Measurements from ENCODE around the gene FAM193B. TPM values are rescaled to one million over a fixed set of nuclear protein-coding genes. Genes with fewer than 3 reads are reported as not detected.

FAM193B gene
- total RNA-seq, 2 experiments from 2014 or later, result 95.8 to 105 TPM

DNA sequence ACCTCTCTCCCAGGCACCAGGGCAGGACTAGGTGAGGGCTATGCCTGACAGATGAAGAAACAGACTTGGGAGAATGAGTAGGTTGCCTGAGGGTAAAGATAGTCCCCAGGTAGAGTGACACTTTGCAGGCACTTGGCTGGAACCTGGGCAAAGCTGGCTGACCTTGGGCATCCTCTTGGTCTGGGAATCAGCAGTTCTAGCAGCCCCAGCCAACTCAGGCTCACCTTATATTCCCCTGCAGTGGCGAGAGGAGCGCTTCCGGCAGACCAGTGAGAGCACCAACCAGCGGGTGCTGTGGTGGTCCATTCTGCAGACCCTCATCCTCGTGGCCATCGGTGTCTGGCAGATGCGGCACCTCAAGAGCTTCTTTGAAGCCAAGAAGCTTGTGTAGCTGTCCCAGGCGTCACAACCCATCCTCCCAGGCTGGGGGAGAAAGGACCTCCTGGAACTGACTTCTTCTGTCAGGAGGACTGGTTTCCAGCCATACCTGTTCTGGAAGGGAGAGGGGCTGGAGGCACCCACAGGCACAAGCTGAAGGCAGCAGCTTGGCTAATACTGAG is 40.7 kb upstream of the FAM193B start:
- Mint-ChIP-seq H3K4me1 (ENCODE audit: low read depth) (peaks cover 35% of the 10 kb centered on the region), H3K36me3 (ENCODE audit: low read depth) (peaks cover 41% of the 10 kb centered on the region), H3K27ac (no peak overlapping the region), H3K27me3 (ENCODE audit: low read depth) (peaks cover 5% of the 10 kb centered on the region), H3K9me3 (ENCODE audit: insufficient read depth) (no peaks in the 10 kb centered on the region), H3K4me3 (no peak overlapping the region)
- ATAC-seq (no peak), DNase-seq (no peak)
- POLR2A ChIA-PET, result no interaction called here
- CTCF ChIA-PET, result no interaction called here

GRCh38 chr5:177594071-177594470 is 39.7 kb upstream of the FAM193B start:
- ChIA-PET CTCF (no interaction called here), POLR2A (no interaction called here)
- ATAC-seq, result no peak
- H3K4me3 Mint-ChIP-seq, result no peak overlapping the region
- H3K4me1 Mint-ChIP-seq (ENCODE audit: low read depth), result peaks cover 32% of the 10 kb centered on the region
- H3K9me3 Mint-ChIP-seq (ENCODE audit: insufficient read depth), result no peaks in the 10 kb centered on the region
- DNase-seq, result no peak
- H3K27me3 Mint-ChIP-seq (ENCODE audit: low read depth), result peaks cover 11% of the 10 kb centered on the region
- H3K27ac Mint-ChIP-seq, result no peak overlapping the region
- H3K36me3 Mint-ChIP-seq (ENCODE audit: low read depth), result peaks cover 41% of the 10 kb centered on the region

- peaks cover 28% of the 10 kb centered on the region for H3K4me1 Mint-ChIP-seq (ENCODE audit: low read depth)
- peaks cover 15% of the 10 kb centered on the region for H3K27me3 Mint-ChIP-seq (ENCODE audit: low read depth)
- H3K4me3 Mint-ChIP-seq, result peak overlapping the region; percentile 96
- no peaks in the 10 kb centered on the region for H3K9me3 Mint-ChIP-seq (ENCODE audit: insufficient read depth)
- POLR2A ChIA-PET, result interaction anchor here (1.5 kb wide), 1 partner anchor 611 kb away, joined by 4 read pairs; the partner anchor contains the start of gene HNRNPAB
- H3K27ac Mint-ChIP-seq, result peak overlapping the region; percentile 48
- ATAC-seq, result no peak
- CTCF ChIA-PET, result interaction anchor here (0.8 to 1.4 kb wide), 2 partner anchors 32 to 93 kb away, joined by 3 read pairs; no protein-coding TSS in a partner anchor
- H3K36me3 Mint-ChIP-seq (ENCODE audit: low read depth), result peaks cover 41% of the 10 kb centered on the region
- no peak for DNase-seq
Observed at GRCh38 chr5:177593511-177593910, 39.1 kb upstream of the FAM193B start.

- ATAC-seq, result no peak
- H3K36me3 Mint-ChIP-seq (ENCODE audit: low read depth), result peaks cover 41% of the 10 kb centered on the region
Observed at GRCh38 chr5:177592905-177593304, 38.5 kb upstream of the FAM193B start.

GRCh38 chr5:177592010-177592834 is 37.9 kb upstream of the FAM193B start, which contains the start of gene TMED9:
TMED9 (plus strand) TSS chr5:177592203; CDS start chr5:177592215, 12 bp downstream.
- CTCF ChIA-PET, result interaction anchor here (1.0 to 1.6 kb wide), 3 partner anchors 15 to 201 kb away, joined by 3 read pairs; no protein-coding TSS in a partner anchor

More at GRCh38 chr5:177592905-177593304, 38.5 kb upstream of the FAM193B start:
- H3K27ac Mint-ChIP-seq, result peak overlapping the region; percentile 97
- ChIA-PET POLR2A (interaction anchor here (1.4 to 1.5 kb wide), 2 partner anchors 13 to 612 kb away, joined by 4 read pairs; partner anchors contain the start of gene HNRNPAB), CTCF (interaction anchor here (0.8 to 1.6 kb wide), 3 partner anchors 32 to 202 kb away, joined by 3 read pairs; no protein-coding TSS in a partner anchor)
- DNase-seq, result no peak
- no peaks in the 10 kb centered on the region for H3K9me3 Mint-ChIP-seq (ENCODE audit: insufficient read depth)
- H3K27me3 Mint-ChIP-seq (ENCODE audit: low read depth), result peaks cover 21% of the 10 kb centered on the region
- H3K4me3 Mint-ChIP-seq, result peak overlapping the region; percentile 96
- peaks cover 24% of the 10 kb centered on the region for H3K4me1 Mint-ChIP-seq (ENCODE audit: low read depth)

DNA sequence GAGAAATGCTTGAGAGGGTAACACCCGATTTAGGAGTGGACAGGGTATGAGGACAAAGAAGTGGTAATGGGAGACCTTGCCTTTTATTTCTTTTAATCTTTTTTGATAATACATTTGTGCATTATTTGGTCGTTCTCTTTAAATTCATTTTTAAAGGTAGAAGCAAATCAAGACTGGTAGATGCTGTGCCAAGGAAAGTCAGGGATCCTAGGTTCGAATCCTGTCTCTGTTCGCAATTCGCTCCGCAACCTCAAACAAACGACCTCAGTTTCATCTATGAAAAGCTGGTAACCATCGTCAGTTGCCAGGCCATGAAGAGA is 37.3 kb upstream of the FAM193B start:
- H3K36me3 Mint-ChIP-seq (ENCODE audit: low read depth), result peaks cover 35% of the 10 kb centered on the region
- peak overlapping the region; percentile 97 for H3K27ac Mint-ChIP-seq
- POLR2A ChIA-PET, result interaction anchor here (1.4 kb wide), 1 partner anchor 14 kb away, joined by 4 read pairs; no protein-coding TSS in a partner anchor
- ATAC-seq, result no peak
- DNase-seq, result no peak
- H3K4me1 Mint-ChIP-seq (ENCODE audit: low read depth), result peaks cover 21% of the 10 kb centered on the region
- CTCF ChIA-PET, result interaction anchor here (1.0 to 1.6 kb wide), 2 partner anchors 15 to 201 kb away, joined by 3 read pairs; no protein-coding TSS in a partner anchor
- H3K9me3 Mint-ChIP-seq (ENCODE audit: insufficient read depth), result no peaks in the 10 kb centered on the region
- H3K4me3 Mint-ChIP-seq, result peak overlapping the region; percentile 96
- H3K27me3 Mint-ChIP-seq (ENCODE audit: low read depth), result peaks cover 22% of the 10 kb centered on the region

More at GRCh38 chr5:177592010-177592834, 37.9 kb upstream of the FAM193B start, which contains the start of gene TMED9:
- Mint-ChIP-seq H3K4me1 (ENCODE audit: low read depth) (peaks cover 21% of the 10 kb centered on the region), H3K36me3 (ENCODE audit: low read depth) (peaks cover 38% of the 10 kb centered on the region), H3K27me3 (ENCODE audit: low read depth) (peaks cover 21% of the 10 kb centered on the region), H3K4me3 (peak within 1 kb of the TSS; percentile 96), H3K9me3 (ENCODE audit: insufficient read depth) (no peaks in the 10 kb centered on the region), H3K27ac (peak within 1 kb of the TSS; percentile 97)
- POLR2A ChIA-PET, result interaction anchor here (1.4 to 1.5 kb wide), 2 partner anchors 13 to 612 kb away, joined by 4 read pairs; partner anchors contain the start of gene HNRNPAB
- DNase-seq (peak; percentile 91), ATAC-seq (peak; percentile 99)

DNA sequence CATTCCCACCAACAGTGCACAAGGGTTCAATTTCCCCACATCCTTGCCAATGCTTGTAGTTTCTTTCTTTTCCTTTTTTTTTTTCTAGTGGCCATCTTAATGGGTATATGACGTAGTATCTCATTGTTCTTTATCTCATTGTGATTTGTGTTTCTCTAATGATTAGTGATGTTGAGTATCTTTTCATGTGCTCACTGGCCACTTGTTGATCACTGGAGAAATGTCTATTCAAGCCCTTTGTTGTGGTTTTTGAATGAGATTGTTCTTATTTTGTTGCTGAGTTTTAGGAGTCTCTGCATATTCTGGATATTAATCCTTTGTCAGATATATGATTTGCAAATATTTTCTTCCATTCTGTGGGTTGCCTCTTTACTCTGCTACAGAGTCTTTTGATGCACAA is 36.0 kb upstream of the FAM193B start:
- H3K27ac Mint-ChIP-seq, result no peak overlapping the region
- H3K9me3 Mint-ChIP-seq (ENCODE audit: insufficient read depth), result no peaks in the 10 kb centered on the region
- no peak for ATAC-seq
- peaks cover 24% of the 10 kb centered on the region for H3K36me3 Mint-ChIP-seq (ENCODE audit: low read depth)
- H3K4me3 Mint-ChIP-seq, result no peak overlapping the region
- CTCF ChIA-PET, result no interaction called here
- H3K27me3 Mint-ChIP-seq (ENCODE audit: low read depth), result peaks cover 28% of the 10 kb centered on the region
- peaks cover 21% of the 10 kb centered on the region for H3K4me1 Mint-ChIP-seq (ENCODE audit: low read depth)
- DNase-seq, result no peak
- POLR2A ChIA-PET, result no interaction called here

DNA sequence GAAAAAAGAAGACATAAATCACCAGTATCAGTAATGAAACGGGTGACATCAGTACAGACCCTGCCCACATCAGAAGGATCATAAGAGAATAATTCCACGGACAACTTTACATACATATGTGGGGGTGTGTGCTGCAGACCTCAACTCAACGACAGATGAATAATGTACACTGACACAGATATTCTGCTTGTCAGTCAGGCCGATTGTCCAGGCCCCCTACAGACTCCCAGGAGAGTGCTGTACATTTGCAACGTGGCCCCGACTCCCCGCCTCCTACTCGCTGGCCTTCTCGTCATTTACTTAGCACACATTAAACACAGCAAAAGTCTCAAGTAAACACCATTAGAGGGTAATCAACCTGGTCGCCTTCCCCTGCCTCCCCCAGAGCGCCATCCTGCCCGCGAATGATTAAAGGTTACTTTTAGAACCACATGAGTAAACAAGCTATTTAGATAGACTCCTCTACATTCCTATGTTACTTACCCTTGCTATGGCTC is 34.1 kb upstream of the FAM193B start:
- H3K36me3 Mint-ChIP-seq (ENCODE audit: low read depth), result peaks cover 5% of the 10 kb centered on the region
- no peaks in the 10 kb centered on the region for H3K9me3 Mint-ChIP-seq (ENCODE audit: insufficient read depth)
- no peak for DNase-seq
- H3K4me3 Mint-ChIP-seq, result no peak overlapping the region
- ATAC-seq, result no peak
- H3K4me1 Mint-ChIP-seq (ENCODE audit: low read depth), result peaks cover 15% of the 10 kb centered on the region
- H3K27ac Mint-ChIP-seq, result no peak overlapping the region
- H3K27me3 Mint-ChIP-seq (ENCODE audit: low read depth), result peaks cover 35% of the 10 kb centered on the region
- CTCF ChIA-PET, result no interaction called here
- POLR2A ChIA-PET, result no interaction called here

- H3K4me3 Mint-ChIP-seq, result no peak overlapping the region
- H3K9me3 Mint-ChIP-seq (ENCODE audit: insufficient read depth), result no peaks in the 10 kb centered on the region
- DNase-seq (no peak), ATAC-seq (no peak)
- H3K27me3 Mint-ChIP-seq (ENCODE audit: low read depth), result peaks cover 5% of the 10 kb centered on the region
- POLR2A ChIA-PET, result no interaction called here
- no peaks in the 10 kb centered on the region for H3K36me3 Mint-ChIP-seq (ENCODE audit: low read depth)
- no peaks in the 10 kb centered on the region for H3K4me1 Mint-ChIP-seq (ENCODE audit: low read depth)
- CTCF ChIA-PET, result no interaction called here
- no peak overlapping the region for H3K27ac Mint-ChIP-seq
Observed at GRCh38 chr5:177578316-177578715, 24.0 kb upstream of the FAM193B start.

DNA sequence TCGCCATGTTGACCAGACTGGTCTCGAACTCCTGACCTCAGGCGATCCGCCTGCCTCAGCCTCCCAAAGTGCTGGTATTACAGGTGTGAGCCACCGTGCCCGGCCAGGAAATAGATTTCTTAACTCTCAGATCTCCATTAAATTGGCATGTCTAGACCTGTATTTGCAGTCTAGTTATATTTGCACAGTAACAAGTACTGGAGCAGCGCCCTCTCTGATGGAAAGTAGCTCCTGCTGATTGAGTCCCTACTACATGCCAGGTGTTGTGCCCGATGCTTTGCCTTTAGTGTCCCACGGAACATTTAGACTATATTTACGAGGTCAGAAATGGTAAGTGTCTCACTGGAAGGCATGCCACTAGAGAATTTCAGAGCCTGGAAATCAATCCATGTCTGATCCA is 21.8 kb upstream of the FAM193B start:
- H3K36me3 Mint-ChIP-seq (ENCODE audit: low read depth), result no peaks in the 10 kb centered on the region
- H3K9me3 Mint-ChIP-seq (ENCODE audit: insufficient read depth), result no peaks in the 10 kb centered on the region
- H3K4me1 Mint-ChIP-seq (ENCODE audit: low read depth), result no peaks in the 10 kb centered on the region
- peaks cover 5% of the 10 kb centered on the region for H3K27me3 Mint-ChIP-seq (ENCODE audit: low read depth)
- ChIA-PET POLR2A (no interaction called here), CTCF (interaction anchor here (0.8 to 1.3 kb wide), 2 partner anchors 10 to 13 kb away, joined by 3 read pairs; no protein-coding TSS in a partner anchor)
- ATAC-seq (no peak), DNase-seq (no peak)
- H3K4me3 Mint-ChIP-seq, result no peak overlapping the region
- H3K27ac Mint-ChIP-seq, result no peak overlapping the region

DNA sequence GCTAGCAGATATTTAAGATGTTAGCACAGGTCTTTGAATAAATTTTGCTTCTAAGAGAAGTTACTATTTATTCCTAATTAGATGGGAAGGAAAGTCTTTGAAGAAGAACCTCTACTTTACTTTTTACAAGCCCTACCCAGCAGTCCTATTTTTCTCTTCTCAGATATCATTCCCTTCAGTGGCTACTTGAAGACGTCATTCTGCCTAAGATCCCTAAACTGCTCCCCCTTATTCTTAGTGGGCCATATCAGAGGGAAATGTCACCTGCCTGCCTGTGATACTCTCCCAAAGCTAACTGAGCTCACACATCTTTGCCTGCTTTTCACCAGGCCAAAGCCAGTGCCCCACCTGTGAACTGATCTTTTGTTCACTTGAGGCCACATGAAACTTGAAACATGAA is 21.1 kb upstream of the FAM193B start:
- Mint-ChIP-seq H3K27ac (no peak overlapping the region), H3K4me3 (no peak overlapping the region), H3K27me3 (ENCODE audit: low read depth) (peaks cover 5% of the 10 kb centered on the region), H3K4me1 (ENCODE audit: low read depth) (no peaks in the 10 kb centered on the region), H3K9me3 (ENCODE audit: insufficient read depth) (no peaks in the 10 kb centered on the region), H3K36me3 (ENCODE audit: low read depth) (no peaks in the 10 kb centered on the region)
- CTCF ChIA-PET, result interaction anchor here (1.3 kb wide), 1 partner anchor 11 kb away, joined by 3 read pairs; no protein-coding TSS in a partner anchor
- no peak for DNase-seq
- POLR2A ChIA-PET, result no interaction called here
- no peak for ATAC-seq

DNA sequence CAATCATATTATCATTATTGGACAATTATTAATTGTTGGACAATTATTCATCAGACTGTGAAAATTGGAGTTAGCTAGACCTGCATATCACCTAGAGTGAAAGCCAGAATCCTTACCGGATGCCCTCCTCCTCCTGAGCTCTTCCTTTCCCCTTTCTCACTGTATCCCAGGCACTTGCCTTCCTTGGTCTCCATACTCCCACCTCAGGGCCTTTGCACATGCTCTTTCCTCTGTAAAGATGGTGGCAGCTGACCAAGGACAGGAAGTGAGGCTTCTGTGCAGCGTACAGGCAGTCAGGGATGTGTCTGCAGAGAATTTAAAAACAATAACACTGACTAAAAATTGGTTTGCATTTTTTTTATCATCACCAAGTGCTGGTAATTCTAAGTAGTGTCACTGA is 15.5 kb upstream of the FAM193B start:
- DNase-seq, result no peak
- ChIA-PET CTCF (interaction anchor here (0.7 kb wide), 1 partner anchor 9 kb away, joined by 3 read pairs; no protein-coding TSS in a partner anchor), POLR2A (no interaction called here)
- peaks cover 3% of the 10 kb centered on the region for H3K4me1 Mint-ChIP-seq (ENCODE audit: low read depth)
- no peaks in the 10 kb centered on the region for H3K36me3 Mint-ChIP-seq (ENCODE audit: low read depth)
- peaks cover 7% of the 10 kb centered on the region for H3K27me3 Mint-ChIP-seq (ENCODE audit: low read depth)
- no peak for ATAC-seq
- no peak overlapping the region for H3K4me3 Mint-ChIP-seq
- H3K9me3 Mint-ChIP-seq (ENCODE audit: insufficient read depth), result no peaks in the 10 kb centered on the region
- no peak overlapping the region for H3K27ac Mint-ChIP-seq

Measured in activated CD8-positive, alpha-beta T cell treated with anti-CD3 and anti-CD28 coated beads, Interleukin-2, amount 10 ng/mL, durations not matched to agents 7 days and 5 days (primary cell).